Karpas-422 (cell line): Measurements from ENCODE around the gene UBXN11. TPM values are rescaled to one million over a fixed set of nuclear protein-coding genes. Genes with fewer than 3 reads are reported as not detected.

Experiments
- DNase-seq: peaks from one replicate; pipeline ENCODE4 v3.0.0-alpha.2; 2015
- H2AFZ ChIP-seq: fragments of 200-600 bp; sonication (generic); 2 replicates; pipeline ENCODE4 v1.6.1; 2014; ENCODE audit warnings: antibody characterized with exemption, low read length, mixed read lengths
- H3K27ac ChIP-seq: fragments of 200-600 bp; sonication (generic); 2 replicates; pipeline ENCODE4 v1.5.1; 2014; ENCODE audit warnings: mild to moderate bottlenecking, low read length, moderate library complexity
- H3K27me3 ChIP-seq: fragments of 200-600 bp; sonication (generic); 2 replicates; pipeline ENCODE4 v1.6.1; 2014; ENCODE audit warnings: low read length, mixed read lengths
- H3K36me3 ChIP-seq: fragments of 200-600 bp; sonication (generic); 2 replicates; pipeline ENCODE4 v1.6.1; 2014; ENCODE audit warnings: low read length, mixed read lengths; ENCODE audit not compliant: insufficient read depth
- H3K4me1 ChIP-seq: fragments of 200-600 bp; sonication (generic); 2 replicates; pipeline ENCODE4 v1.6.1; 2014; ENCODE audit warnings: mild to moderate bottlenecking, low read length, mixed read lengths
- H3K4me2 ChIP-seq: fragments of 200-600 bp; sonication (generic); 2 replicates; pipeline ENCODE4 v1.6.1; 2014; ENCODE audit warnings: low read length, low read depth, mild to moderate bottlenecking; ENCODE audit not compliant: poor library complexity, severe bottlenecking
- H3K4me3 ChIP-seq: fragments of 200-600 bp; sonication (generic); 2 replicates; pipeline ENCODE4 v1.5.1; 2014; ENCODE audit warnings: mild to moderate bottlenecking, antibody characterized with exemption, low read length, mixed read lengths
- H3K79me2 ChIP-seq: fragments of 200-600 bp; sonication (generic); 2 replicates; pipeline ENCODE4 v1.6.1; 2014; ENCODE audit warnings: mild to moderate bottlenecking, low read length, mixed read lengths
- H3K9ac ChIP-seq: fragments of 200-600 bp; sonication (generic); 2 replicates; pipeline ENCODE4 v1.6.0; 2014; ENCODE audit warnings: low read length
- H3K9me2 ChIP-seq: fragments of 200-600 bp; sonication (generic), shearing (Covaris generic); replicated peaks from 2 replicates; pipeline ENCODE4 v1.6.0; 2014; ENCODE audit warnings: mild to moderate bottlenecking, low read length, moderate library complexity; ENCODE audit not compliant: insufficient read depth
- H3K9me3 ChIP-seq: fragments of 300-700, 200-600 bp; sonication (generic); 2 replicates; pipeline ENCODE4 v1.6.1; 2014; ENCODE audit warnings: low read length, mixed read lengths
- H4K20me1 ChIP-seq: fragments of 200-600 bp; sonication (generic); 2 replicates; pipeline ENCODE4 v1.6.1; 2014; ENCODE audit warnings: mild to moderate bottlenecking, antibody characterized with exemption, low read length, low read depth; ENCODE audit not compliant: insufficient read depth
- total RNA-seq: library from RNA; depleted of rRNA; stranded (reverse); fragments of >200 nt; shearing (Covaris generic); gene quantifications from 2 replicates; pipeline ENCODE4 v1.2.3, GENCODE V29; 2014; ENCODE audit warnings: low replicate concordance

The UBXN11 gene
- total RNA-seq, 1 experiment from 2014 or later: 20.7 TPM

GRCh38 chr1:26278303-26278702, 28.1 kb downstream of the UBXN11 start:
- peak; percentile 46 for DNase-seq
- no peaks in the 10 kb centered on the region for H4K20me1 ChIP-seq
- H3K4me2 ChIP-seq: peak overlapping the region; percentile 83
- no peaks in the 10 kb centered on the region for H3K27me3 ChIP-seq
- H3K36me3 ChIP-seq: peaks cover 21% of the 10 kb centered on the region
- no peak overlapping the region for H2AFZ ChIP-seq
- no peaks in the 10 kb centered on the region for H3K9me3 ChIP-seq
- no peak overlapping the region for H3K4me3 ChIP-seq
- H3K27ac ChIP-seq: peak overlapping the region; percentile 98
- H3K9me2 ChIP-seq: no peaks in the 10 kb centered on the region
- H3K79me2 ChIP-seq: peaks cover 22% of the 10 kb centered on the region
- peaks cover 60% of the 10 kb centered on the region for H3K4me1 ChIP-seq
- H3K9ac ChIP-seq: peak overlapping the region; percentile 81

- peaks cover 54% of the 10 kb centered on the region for H3K4me1 ChIP-seq
- peak overlapping the region; percentile 81 for H3K9ac ChIP-seq
Measured at GRCh38 chr1:26277719-26278118, 28.7 kb downstream of the UBXN11 start.

DNA sequence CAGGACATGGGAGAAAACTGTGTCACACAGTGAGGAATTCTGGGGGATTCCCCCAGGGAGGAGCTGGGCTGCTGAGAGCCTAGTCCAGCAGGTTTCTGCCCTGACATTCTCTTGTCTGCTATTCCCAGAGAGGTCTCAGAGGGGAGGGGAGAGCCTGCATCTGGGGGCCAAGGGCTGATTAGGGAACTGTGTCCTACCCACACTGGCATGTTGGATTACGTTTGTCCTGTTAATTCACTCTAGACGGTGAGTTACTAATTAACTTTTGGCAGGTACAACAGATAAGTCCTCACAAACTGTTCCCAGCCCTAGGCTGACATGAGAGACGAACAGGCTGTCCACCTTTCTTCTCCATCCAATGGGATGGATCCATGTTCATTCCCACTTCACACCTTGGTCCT, 29.2 kb downstream of the UBXN11 start:
- peak; percentile 41 for DNase-seq
- no peaks in the 10 kb centered on the region for H3K27me3 ChIP-seq
- no peak overlapping the region for H2AFZ ChIP-seq
- H3K4me2 ChIP-seq: no peak overlapping the region
- peak overlapping the region; percentile 98; the same call in 1 of the 2 replicates for H3K27ac ChIP-seq
- peaks cover 22% of the 10 kb centered on the region for H3K79me2 ChIP-seq
- H3K9ac ChIP-seq: no peak overlapping the region
- H3K4me1 ChIP-seq: peaks cover 50% of the 10 kb centered on the region
- H4K20me1 ChIP-seq: no peaks in the 10 kb centered on the region
- peaks cover 26% of the 10 kb centered on the region; the same call in 1 of the 2 replicates for H3K36me3 ChIP-seq
- no peak overlapping the region for H3K4me3 ChIP-seq
- H3K9me3 ChIP-seq: no peaks in the 10 kb centered on the region
- no peaks in the 10 kb centered on the region for H3K9me2 ChIP-seq

More at GRCh38 chr1:26277719-26278118, 28.7 kb downstream of the UBXN11 start:
- Histone ChIP-seq H3K27me3 (no peaks in the 10 kb centered on the region), H3K9me2 (no peaks in the 10 kb centered on the region), H2AFZ (no peak overlapping the region), H4K20me1 (no peaks in the 10 kb centered on the region), H3K9me3 (no peaks in the 10 kb centered on the region), H3K79me2 (peaks cover 22% of the 10 kb centered on the region), H3K36me3 (peaks cover 26% of the 10 kb centered on the region), H3K4me2 (no peak overlapping the region), H3K4me3 (no peak overlapping the region), H3K27ac (peak overlapping the region; percentile 98)
- peak; percentile 38 for DNase-seq

DNA sequence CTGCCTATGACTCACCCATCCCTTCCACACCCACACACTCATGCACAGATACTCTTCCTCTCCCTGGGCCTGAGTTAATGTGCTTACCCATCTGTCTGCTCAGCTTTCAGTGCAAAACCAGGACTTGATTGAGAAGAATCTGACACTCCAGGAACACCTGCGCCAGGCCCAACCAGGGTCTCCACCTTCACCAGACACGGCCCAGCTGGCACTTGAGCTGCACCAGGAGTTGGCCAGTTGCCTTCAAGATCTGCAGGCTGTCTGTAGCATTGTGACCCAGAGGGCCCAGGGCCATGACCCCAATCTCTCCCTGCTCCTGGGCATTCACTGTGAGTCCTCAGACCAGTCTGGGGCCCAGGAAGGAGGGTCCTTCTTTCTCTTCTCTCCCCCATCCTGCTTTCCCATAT, 30.0 kb downstream of the UBXN11 start:
- no peak overlapping the region for H3K4me2 ChIP-seq
- peaks cover 22% of the 10 kb centered on the region for H3K79me2 ChIP-seq
- no peak overlapping the region for H2AFZ ChIP-seq
- H3K4me1 ChIP-seq: peaks cover 42% of the 10 kb centered on the region
- peak; percentile 45 for DNase-seq
- H3K4me3 ChIP-seq: no peak overlapping the region
- no peaks in the 10 kb centered on the region for H3K9me3 ChIP-seq
- no peaks in the 10 kb centered on the region for H3K9me2 ChIP-seq
- no peaks in the 10 kb centered on the region for H4K20me1 ChIP-seq
- H3K27me3 ChIP-seq: no peaks in the 10 kb centered on the region
- H3K36me3 ChIP-seq: peaks cover 32% of the 10 kb centered on the region; the same call in 1 of the 2 replicates
- H3K27ac ChIP-seq: peak overlapping the region; percentile 98
- H3K9ac ChIP-seq: peak overlapping the region; percentile 38; the same call in 1 of the 2 replicates

DNA sequence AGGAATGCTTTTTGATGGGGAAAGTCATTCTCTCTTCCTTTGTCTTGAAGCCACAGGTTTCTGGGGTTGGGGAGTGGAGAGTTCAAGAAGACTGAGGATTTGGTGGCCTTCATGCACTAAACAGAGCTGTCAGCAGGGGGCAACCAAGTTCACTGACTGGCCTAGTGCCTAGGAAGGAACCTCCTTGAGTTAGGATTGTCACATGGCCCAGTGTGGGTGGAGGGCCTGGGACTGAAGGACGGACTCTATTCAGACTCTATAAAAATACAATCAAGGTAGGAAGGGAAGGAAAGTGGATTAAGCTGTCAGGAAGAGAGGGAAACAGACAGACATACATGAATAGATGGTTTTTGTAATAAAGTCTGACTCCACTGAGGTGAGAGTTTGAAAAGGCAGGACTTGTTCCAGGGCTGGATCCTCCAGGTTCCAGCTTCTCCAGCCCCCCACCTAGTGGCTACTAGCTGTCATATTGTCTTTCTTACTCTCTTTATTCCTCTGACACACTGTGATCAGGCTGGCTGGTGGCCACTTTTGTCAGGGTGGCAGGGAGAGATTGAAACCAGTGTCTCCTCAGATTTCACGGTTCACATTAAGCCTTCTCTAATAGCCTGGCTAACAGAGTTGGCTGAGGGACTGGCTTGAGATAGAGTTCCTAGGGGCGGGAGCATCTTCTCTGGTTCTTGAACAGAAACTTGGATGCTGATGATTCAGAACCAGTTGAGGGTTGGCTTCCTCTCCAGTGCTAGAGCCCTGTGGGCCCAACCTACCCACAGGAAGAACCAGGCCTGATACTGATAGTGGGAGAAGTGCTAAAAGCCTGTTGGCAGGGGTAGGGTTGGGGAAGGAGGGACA, 30.6 kb downstream of the UBXN11 start:
- H3K27me3 ChIP-seq: no peaks in the 10 kb centered on the region
- H4K20me1 ChIP-seq: no peaks in the 10 kb centered on the region
- H3K36me3 ChIP-seq: peaks cover 32% of the 10 kb centered on the region; the same call in 1 of the 2 replicates
- H3K9me3 ChIP-seq: no peaks in the 10 kb centered on the region
- DNase-seq: peak; percentile 91
- peaks cover 18% of the 10 kb centered on the region for H3K79me2 ChIP-seq
- H2AFZ ChIP-seq: no peak overlapping the region
- peaks cover 35% of the 10 kb centered on the region for H3K4me1 ChIP-seq
- H3K9me2 ChIP-seq: no peaks in the 10 kb centered on the region
- H3K9ac ChIP-seq: peak overlapping the region; percentile 38
- H3K4me3 ChIP-seq: no peak overlapping the region
- peak overlapping the region; percentile 98 for H3K27ac ChIP-seq
- H3K4me2 ChIP-seq: no peak overlapping the region

- Histone ChIP-seq H3K4me3 (no peak overlapping the region), H3K36me3 (peaks cover 33% of the 10 kb centered on the region; the same call in 1 of the 2 replicates), H2AFZ (no peak overlapping the region), H3K4me2 (no peak overlapping the region), H3K27me3 (no peaks in the 10 kb centered on the region), H3K9ac (no peak overlapping the region), H4K20me1 (no peaks in the 10 kb centered on the region), H3K9me3 (no peaks in the 10 kb centered on the region), H3K79me2 (peaks cover 9% of the 10 kb centered on the region), H3K4me1 (peaks cover 31% of the 10 kb centered on the region), H3K9me2 (no peaks in the 10 kb centered on the region), H3K27ac (no peak overlapping the region)
- no peak for DNase-seq
Measured at GRCh38 chr1:26274801-26275425, 31.5 kb downstream of the UBXN11 start.

- Histone ChIP-seq H3K36me3 (peaks cover 62% of the 10 kb centered on the region), H3K9me2 (no peaks in the 10 kb centered on the region), H3K4me1 (no peaks in the 10 kb centered on the region), H3K27me3 (no peaks in the 10 kb centered on the region), H3K27ac (no peak overlapping the region), H3K9me3 (peaks cover 11% of the 10 kb centered on the region), H3K9ac (no peak overlapping the region), H3K4me3 (no peak overlapping the region), H2AFZ (no peak overlapping the region), H4K20me1 (no peaks in the 10 kb centered on the region), H3K79me2 (peaks cover 13% of the 10 kb centered on the region; the same call in 1 of the 2 replicates), H3K4me2 (no peak overlapping the region)
- DNase-seq: peak; percentile 38
Measured at GRCh38 chr1:26269198-26269550, 37.3 kb downstream of the UBXN11 start.
